GM21737 (cell line): Measurements from ENCODE around the gene METTL15.
A peak's percentile ranks its signal among the peaks of the same experiment; 100 is the strongest.
"Not testable (repeated sequence)": the region's sequence is repeated elsewhere in the genome, so short reads cannot be mapped to it uniquely, and the experiment has no call there.

ENCODE experiments used
- ATAC-seq: cut with Tn5 transposase; IDR thresholded peaks from one replicate; pipeline ENCODE4 v1.9.1; 2021; ENCODE audit warnings: mild to moderate bottlenecking, moderate library complexity; ENCODE audit not compliant: unreplicated experiment

Gene METTL15

DNA sequence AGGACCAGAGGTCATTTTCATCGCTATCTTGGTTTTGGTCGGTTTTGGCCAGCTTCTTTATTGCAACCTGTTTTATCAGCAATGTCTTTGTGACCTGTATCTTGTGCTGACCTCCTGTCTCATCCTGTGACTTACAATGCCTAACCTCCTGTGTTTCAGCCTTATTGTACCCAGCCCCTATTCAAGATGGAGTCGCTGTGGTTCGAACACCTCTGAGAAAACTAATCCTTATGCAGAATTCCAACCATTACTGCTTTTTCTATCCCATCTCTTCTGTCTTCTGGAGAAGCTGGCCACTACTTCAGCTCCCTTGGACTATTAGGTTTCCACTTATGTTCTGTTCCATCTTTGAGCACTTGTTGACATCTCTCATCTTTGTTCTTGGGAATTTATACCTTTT, 62.6 kb downstream of the METTL15 start:
- ATAC-seq: no peak

DNA sequence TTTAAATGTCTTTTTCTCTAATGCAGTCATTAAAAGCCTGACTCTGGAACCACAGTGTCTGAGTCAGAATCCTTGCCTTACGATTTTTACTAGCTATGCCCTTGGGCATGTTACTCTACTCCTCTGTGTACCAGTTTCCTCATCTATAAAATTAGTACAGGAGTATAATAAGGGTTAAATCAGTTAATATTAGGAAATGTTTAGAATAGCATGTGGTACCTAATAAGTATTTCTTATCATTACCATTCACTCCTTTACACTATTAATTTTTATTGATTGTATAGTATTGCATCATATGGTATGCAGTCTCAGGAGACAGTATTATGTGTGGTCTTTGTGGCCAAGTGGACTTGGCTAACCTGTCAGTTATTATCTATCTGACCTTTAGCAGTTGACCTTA, 68.2 kb downstream of the METTL15 start:
- no peak for ATAC-seq

GRCh38 chr11:28195449-28195848, 87.3 kb downstream of the METTL15 start:
- no peak for ATAC-seq

GRCh38 chr11:28209906-28210305, 101.7 kb downstream of the METTL15 start:
- no peak for ATAC-seq

GRCh38 chr11:28222063-28222462, 113.9 kb downstream of the METTL15 start:
- ATAC-seq: not testable (repeated sequence)

DNA sequence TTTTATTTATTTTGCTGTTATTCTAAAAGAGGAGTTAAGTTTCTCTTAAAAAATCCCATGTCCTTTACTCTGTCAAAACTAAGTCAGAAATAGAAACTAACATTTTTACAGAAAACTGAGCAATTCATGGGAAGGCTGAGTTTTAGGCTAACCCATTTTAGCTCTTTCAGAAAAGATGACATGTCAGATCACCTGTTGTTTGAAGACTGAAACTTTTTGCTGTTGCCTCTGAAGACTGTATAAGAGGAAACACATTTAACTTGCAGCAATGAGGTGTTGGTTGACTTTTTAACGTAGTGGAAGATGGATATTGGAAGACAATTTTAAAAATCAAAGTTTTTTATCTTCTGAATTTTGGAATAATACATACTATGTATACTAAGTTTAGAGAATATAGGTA, 115.4 kb downstream of the METTL15 start:
- ATAC-seq: peak; percentile 77

DNA sequence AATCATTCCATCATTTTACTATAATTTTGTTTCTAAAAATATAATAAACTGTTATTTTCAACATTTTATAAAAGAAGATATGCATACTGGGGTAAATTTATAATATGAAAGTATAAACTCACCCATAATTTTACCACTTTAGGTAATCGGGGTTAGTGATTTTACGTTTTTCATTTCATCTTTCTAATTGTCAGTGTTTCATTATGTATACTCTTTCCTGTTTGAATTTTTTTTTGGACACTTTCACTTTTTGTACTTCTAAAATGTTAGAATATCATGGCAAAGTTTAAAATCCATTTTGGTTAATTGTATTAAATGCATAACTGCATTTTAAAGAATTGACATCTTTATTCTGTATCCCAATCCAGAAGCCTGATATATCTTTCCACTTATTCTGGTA, 115.8 kb downstream of the METTL15 start:
- no peak for ATAC-seq

GRCh38 chr11:28227460-28227859, 119.3 kb downstream of the METTL15 start:
- ATAC-seq: no peak

GRCh38 chr11:28228196-28228895, 120.2 kb downstream of the METTL15 start:
- ATAC-seq: no peak

GRCh38 chr11:28231475-28231874, 123.3 kb downstream of the METTL15 start:
- ATAC-seq: no peak

DNA sequence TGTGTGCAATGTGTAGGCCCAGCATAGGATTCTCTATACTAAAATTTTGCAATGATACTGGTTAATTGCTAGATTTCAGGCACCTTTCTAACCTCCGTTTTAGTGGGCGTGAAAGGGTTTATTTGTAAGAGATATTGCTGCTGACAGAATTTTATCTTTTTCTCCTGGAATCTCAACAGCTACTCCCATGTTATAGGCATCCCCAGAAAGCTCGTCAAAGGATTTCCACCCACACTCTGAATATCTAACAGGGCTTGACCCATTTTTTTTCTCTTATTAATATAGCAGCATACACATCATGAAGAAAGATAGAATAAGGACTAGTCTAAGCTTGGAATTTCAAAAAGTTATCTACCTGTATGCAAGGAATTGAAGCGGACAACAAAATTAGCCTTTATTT, 124.5 kb downstream of the METTL15 start:
- ATAC-seq: no peak

DNA sequence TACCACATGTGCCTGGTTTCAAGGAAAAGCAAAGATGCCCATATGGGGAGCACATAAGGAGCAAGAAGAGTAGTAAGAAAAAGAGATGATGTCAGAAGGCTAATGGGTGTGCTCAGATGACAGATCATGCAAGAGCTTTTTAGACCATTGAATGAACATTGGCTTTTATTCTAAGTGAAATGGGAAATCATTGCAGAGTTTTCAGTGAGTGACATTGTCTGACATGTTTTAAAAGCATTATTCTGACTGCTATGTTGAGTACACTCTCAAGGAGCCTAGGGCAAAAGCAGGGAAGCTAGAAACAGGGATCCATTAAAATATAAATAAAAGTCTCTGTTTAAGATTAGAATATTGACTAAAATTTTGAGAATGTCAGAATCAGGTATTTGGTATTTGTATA, 133.6 kb downstream of the METTL15 start:
- no peak for ATAC-seq

DNA sequence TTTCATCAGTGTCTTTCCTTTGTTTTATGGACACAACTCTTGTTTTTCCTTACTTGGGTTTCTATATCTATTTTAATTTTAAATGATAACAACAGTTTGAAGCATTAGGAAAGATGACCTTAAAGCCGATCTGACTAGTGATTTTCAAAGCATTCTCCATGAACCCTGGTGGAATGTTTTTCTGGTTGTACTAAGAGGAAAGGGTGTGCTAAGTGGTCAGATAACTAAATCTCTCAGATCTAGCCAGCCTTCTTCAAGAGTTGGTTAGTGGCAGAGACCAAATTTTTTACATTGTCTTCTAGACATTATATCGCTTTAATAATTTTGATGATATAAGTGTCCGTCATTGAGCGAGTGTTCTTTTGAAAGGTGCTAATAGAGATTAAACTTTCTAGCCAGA, 134.4 kb downstream of the METTL15 start:
- no peak for ATAC-seq

DNA sequence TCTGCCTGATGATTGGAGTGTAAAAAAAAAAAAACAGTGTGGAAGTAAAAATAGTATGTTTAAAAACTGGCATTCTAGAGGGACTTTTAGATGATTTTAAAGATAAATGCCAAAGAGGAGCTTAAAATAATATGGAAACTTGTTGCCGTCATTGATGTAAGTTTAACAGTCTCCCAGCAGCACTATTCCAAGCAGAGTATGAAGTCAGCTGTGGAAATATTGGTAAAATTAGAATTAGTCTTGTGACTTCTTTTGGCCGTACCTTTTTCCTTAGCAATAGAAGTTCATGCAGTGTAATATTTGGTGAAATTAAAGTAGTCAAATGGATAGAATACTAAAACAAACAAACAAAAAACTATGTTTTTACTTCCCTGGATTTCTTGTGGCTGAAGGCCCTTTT, 134.9 kb downstream of the METTL15 start:
- no peak for ATAC-seq

DNA sequence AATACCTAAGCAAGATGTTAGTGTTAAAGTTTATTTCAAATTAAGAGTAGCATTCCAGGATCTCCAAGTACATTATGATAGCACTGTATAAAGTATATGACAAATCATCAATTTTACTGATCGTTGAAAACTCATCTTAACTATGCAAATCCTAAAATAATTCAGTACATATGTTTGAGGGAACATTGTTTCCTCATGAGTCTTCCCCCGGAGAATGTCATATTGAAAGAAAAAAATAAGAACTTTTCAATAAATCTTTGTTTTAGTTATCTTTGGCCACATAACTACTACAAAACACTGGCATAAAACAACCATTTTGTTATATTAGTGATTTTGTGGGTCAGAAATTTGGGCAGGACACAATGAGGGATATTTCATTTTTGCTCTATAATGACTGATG, 135.4 kb downstream of the METTL15 start:
- no peak for ATAC-seq

DNA sequence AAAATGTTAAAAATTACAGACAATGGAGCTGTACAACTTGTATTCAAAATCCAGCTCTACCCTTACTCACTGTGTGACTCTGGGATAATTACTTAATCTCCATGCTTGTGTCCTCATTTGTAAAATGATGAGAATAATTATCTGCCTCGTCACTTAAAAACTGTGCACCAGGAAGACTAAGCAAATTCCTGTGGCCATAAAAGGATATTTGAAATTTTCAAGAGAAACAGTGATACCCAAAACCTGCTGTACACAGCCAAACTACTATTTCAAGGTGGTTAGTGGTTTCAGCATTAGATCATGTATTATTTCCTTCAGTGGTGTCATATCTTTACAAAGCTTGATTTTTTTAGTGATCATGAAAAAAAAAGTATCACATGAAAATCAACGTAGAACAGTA, 136.9 kb downstream of the METTL15 start:
- ATAC-seq: no peak

DNA sequence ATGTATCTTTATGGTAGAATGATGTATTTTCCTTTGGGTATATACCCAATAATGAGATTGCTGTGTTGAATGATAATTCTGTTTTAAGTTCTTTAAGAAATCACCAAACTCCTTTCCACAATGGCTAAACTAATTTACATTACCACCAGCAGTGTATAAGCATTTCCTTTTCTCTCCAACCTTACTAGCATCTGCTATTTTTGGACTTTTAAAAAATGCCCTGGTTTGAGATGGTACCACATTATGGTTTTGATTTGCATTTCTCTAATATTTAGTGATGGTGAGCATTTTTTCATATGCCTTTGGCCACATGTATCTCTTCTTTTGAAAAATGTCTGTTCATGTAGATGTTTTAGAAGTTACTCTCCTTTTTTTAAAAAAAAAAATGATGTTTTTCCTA, 142.0 kb downstream of the METTL15 start:
- ATAC-seq: no peak

DNA sequence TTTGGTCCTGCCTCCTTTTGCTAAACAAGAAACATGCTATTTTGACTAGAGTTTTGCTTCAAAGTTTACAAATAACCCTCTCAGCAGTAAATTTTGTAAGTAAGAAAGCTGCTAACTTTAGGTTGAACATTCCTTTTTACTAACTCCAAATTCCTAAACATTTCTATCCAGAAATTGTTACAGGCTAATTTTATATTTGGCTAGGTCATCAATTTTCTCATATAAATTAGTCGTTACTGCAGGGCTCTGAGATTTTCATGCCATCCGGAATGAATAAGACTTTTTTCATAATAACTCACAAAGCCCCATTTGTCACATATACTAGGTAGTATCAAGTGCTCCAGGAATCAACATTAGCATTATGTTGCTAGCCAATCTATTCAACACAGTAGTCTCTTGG, 143.1 kb downstream of the METTL15 start:
- ATAC-seq: no peak

DNA sequence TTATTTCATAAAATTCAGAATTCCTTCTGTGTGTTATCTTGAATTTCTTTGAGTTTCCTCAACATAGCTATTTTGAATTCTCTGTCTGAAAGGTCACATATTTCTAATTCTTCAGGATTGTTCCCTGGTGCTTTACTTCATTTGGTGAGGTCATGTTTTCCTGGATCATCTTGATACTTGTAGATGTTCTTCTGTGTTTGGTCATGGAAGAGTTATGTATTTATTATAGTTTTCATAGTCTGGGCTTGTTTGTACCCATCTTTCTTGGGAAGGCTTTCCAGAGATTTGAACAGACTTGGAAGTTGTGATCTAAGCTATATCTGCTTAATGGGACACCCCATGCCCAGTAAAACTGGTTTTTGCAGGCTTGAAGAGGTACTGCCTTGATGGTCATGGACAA, 149.6 kb downstream of the METTL15 start:
- ATAC-seq: no peak

GRCh38 chr11:28259177-28259843, 151.1 kb downstream of the METTL15 start:
- no peak for ATAC-seq

GRCh38 chr11:28268925-28269324, 160.7 kb downstream of the METTL15 start:
- no peak for ATAC-seq

DNA sequence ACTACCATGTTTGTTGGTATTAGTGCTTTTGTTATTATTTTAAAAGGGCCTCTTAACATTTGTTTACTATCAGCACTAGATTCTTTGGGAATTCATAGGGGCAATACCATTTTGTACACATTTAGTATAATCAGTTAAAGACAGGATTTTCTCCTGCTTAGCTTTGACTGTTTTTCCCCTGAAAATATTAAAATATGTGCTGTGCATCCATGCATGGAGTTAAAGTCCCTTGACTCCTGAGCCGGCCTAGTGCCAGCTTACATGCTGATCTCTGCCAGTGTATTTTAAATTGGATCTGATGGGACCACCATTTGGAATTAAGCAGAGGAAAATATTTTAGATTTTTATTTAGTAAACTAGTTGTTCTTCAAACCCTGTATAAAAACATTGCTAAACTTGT, 161.4 kb downstream of the METTL15 start:
- ATAC-seq: no peak

DNA sequence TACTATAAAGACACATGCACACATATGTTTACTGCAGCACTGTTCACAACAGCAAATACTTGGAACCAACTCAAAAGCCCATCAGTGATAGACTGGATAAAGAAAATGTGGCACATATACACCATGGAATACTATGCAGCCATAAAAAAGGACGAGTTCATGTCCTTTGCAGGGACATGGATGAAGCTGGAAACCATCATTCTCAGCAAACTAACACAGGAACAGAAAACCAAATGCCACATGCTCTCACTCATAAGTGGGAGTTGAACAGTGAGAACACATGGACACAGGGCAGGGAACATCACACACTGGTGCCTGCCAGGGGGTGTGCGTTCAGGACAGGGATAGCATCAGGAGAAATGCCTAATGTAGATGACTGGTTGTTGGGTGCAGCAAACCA, 164.1 kb downstream of the METTL15 start:
- not testable (repeated sequence) for ATAC-seq
